ENCODE measurements around the gene PGLYRP1.

The PGLYRP1 gene

DNA sequence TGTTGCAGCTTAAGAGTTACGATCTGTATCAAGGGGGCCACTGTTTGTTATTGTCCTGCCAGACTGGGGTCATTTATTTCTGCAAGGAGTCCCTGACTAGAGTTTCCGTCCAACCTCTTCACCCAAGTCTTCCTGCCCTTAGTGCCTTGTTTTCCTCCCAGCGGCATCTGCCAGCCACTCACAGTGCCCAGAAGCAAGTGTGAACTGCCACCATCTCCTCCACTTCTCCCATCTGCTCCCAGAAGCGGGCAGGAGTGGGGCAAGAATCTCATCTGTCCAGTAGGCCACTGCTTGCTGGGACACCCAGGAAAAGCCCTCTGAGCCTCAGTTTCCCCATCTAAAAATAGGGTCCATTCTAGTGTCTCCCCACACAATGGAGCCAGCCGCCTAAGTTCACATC lies 53.2 kb downstream of the PGLYRP1 start:
- ChIA-PET POLR2A (no interaction called here), CTCF (interaction anchor here (1.2 kb wide), 1 partner anchor 25 kb away, joined by 5 read pairs; no protein-coding TSS in a partner anchor)
- Histone ChIP-seq H3K9me3 (ENCODE audit: control insufficient read depth, insufficient read depth, low read depth, low read length) (no peaks in the 10 kb centered on the region), H3K4me3 (ENCODE audit: low read depth, low read length) (no peak overlapping the region), H3K27ac (ENCODE audit: extremely low read depth, low read depth, low read length) (no peak overlapping the region), H3K36me3 (ENCODE audit: control insufficient read depth in 2 of 2, insufficient read depth in 1 of 2, low read length in 2 of 2) (no peaks in the 10 kb centered on the region), H3K4me1 (ENCODE audit: control insufficient read depth, insufficient read depth, low read length) (no peaks in the 10 kb centered on the region)
- TF ChIP-seq ZNF239 (tag by site-specific recombination; IDR thresholded peaks at IDR 0.05) (no peak), ZNF658 (tag by site-specific recombination; IDR thresholded peaks at IDR 0.05) (no peak), ZNF221 (tag by site-specific recombination; IDR thresholded peaks at IDR 0.05; ENCODE audit: borderline replicate concordance) (no peak), ZNF398 (tag by site-specific recombination; IDR thresholded peaks at IDR 0.05) (no peak), FEZF1 (tag by site-specific recombination; IDR thresholded peaks at IDR 0.05) (no peak), ZNF302 (tag by site-specific recombination; IDR thresholded peaks at IDR 0.05; ENCODE audit: low read depth) (no peak), ZNF639 (tag by site-specific recombination; IDR thresholded peaks at IDR 0.05) (no peak), ZSCAN30 (tag by site-specific recombination; IDR thresholded peaks at IDR 0.05) (no peak)

All from HEK293 (cell line).